Left ventricle myocardium inferior (tissue), 1 donor: ENCODE data around the gene KIAA0586. TPM values are rescaled to one million over a fixed set of nuclear protein-coding genes. Genes with fewer than 3 reads are reported as not detected.

ENCODE experiments used
- DNase-seq: peaks from one replicate; pipeline ENCODE4 v3.0.0-alpha.2; 2020
- H3K27ac ChIP-seq: fragments of 200-600 bp; replicated peaks from 2 replicates; pipeline ENCODE4 v1.8.0; 2021
- H3K27me3 ChIP-seq: fragments of 200-600 bp; 2 replicates; pipeline ENCODE4 v1.8.0; 2021; ENCODE audit warnings: low read depth
- H3K36me3 ChIP-seq: fragments of 200-600 bp; 2 replicates; pipeline ENCODE4 v1.8.0; 2021
- H3K4me1 ChIP-seq: fragments of 200-600 bp; 2 replicates; pipeline ENCODE4 v1.8.0; 2021
- H3K4me3 ChIP-seq: fragments of 200-600 bp; 2 replicates; pipeline ENCODE4 v1.8.0; 2021; ENCODE audit warnings: mild to moderate bottlenecking, moderate library complexity
- H3K9me3 ChIP-seq: fragments of 200-600 bp; replicated peaks from 2 replicates; pipeline ENCODE4 v1.8.0; 2021
- CTCF ChIP-seq: fragments of 200-600 bp; IDR thresholded peaks from 2 replicates; pipeline ENCODE4 v1.8.0; 2021; ENCODE audit warnings: antibody characterized with exemption, mild to moderate bottlenecking, borderline replicate concordance
- intact Hi-C: fragments of 100-400 bp; cut with micrococcal nuclease; formaldehyde crosslinking; loops from one replicate; pipeline ENCODE4 v1.11.0; 2022
- total RNA-seq: library from RNA; stranded (reverse); fragmentation: NEBNext Ultra II Directional; extraction: Animal tissue kit (Norgen Biotek cat#: 25700); gene quantifications from one replicate; pipeline ENCODE4 v1.2.1, GENCODE V29; 2021
- donor health status: DM: no; HTN: yes; CAD: no; lungs with severe emphysema.

The KIAA0586 gene
- total RNA-seq, 1 donor from 2014 or later, result 13.0 TPM

DNA sequence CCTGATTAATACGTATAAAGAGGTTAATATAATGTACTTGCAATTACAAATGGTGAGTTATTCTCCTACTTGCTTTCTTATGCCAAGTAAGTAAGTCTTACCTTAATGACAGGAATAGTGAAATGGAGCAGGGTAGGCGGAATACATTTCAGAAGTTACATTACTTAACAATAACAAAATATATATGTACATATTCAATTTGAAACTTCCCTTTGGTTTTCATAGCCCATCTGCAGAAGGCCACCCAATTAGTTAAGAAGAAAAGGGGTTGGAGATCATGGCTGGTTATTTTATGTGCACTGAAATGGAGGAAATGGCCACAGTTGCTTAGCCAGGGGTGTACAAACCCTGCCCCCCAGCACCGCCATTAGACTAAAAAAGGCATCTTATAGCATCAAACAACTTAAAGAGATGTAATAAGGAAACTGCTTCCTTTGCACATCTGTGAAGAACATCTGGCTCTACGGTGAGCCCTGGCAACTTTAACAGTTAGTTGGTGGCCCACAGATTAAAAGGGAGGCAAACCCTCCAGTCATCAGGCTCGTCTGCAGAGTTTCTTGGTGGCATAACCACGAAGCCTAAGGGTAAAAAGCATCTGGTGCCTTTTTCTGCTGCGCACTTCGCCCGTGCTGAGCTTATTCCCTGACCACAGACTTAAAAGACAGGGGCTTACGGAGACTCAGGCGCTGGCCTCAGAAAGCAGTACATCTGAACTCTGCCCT, 171.4 kb downstream of the KIAA0586 start:
- Histone ChIP-seq H3K9me3 (no peaks in the 10 kb centered on the region), H3K4me3 (no peak overlapping the region), H3K27me3 (no peaks in the 10 kb centered on the region), H3K27ac (no peak overlapping the region), H3K4me1 (no peaks in the 10 kb centered on the region), H3K36me3 (no peaks in the 10 kb centered on the region)
- intact Hi-C loops, result no loop called here
- no peak for DNase-seq
- no peak for TF ChIP-seq CTCF

- no peak overlapping the region for H3K27ac ChIP-seq
- H3K27me3 ChIP-seq, result no peaks in the 10 kb centered on the region
- intact Hi-C loops, result no loop called here
- TF ChIP-seq CTCF, result no peak
- H3K9me3 ChIP-seq, result no peaks in the 10 kb centered on the region
- no peaks in the 10 kb centered on the region for H3K4me1 ChIP-seq
- no peak overlapping the region for H3K4me3 ChIP-seq
- no peaks in the 10 kb centered on the region for H3K36me3 ChIP-seq
- no peak for DNase-seq
Observed at GRCh38 chr14:58599707-58600106, 172.2 kb downstream of the KIAA0586 start.

Other genes starting within 250 kb of the KIAA0586 start
- 71.8 TPM for gene ACTR10, start 227.6 kb upstream of the KIAA0586 start, total RNA-seq
- 161 TPM for gene PSMA3, start 182.9 kb upstream of the KIAA0586 start, total RNA-seq
- gene ARID4A, start 129.2 kb upstream of the KIAA0586 start, total RNA-seq, result 14.2 TPM
- not detected for gene TOMM20L, start 31.8 kb upstream of the KIAA0586 start, total RNA-seq
- gene TIMM9, start 188 bp upstream of the KIAA0586 start, total RNA-seq, result 27.8 TPM
- 3.4 TPM for gene DACT1, start 210.2 kb downstream of the KIAA0586 start, total RNA-seq